ENCODE measurements around the gene FBXW11.

GRCh38 chr5:172028167-172028566 is 21.7 kb upstream of the FBXW11 start:
- TF ChIP-seq POLR2A (IDR thresholded peaks at IDR 0.05) (no peak), CTCF (IDR thresholded peaks at IDR 0.05) (no peak)

Data from thyroid gland (tissue), 4 donors.